Measurements from ENCODE around the gene RPS21. TPM values are rescaled to one million over a fixed set of nuclear protein-coding genes. Genes with fewer than 3 reads are reported as not detected.

RPS21 gene
- total RNA-seq, 1 donor from 2014 or later, result 2,912 TPM

DNA sequence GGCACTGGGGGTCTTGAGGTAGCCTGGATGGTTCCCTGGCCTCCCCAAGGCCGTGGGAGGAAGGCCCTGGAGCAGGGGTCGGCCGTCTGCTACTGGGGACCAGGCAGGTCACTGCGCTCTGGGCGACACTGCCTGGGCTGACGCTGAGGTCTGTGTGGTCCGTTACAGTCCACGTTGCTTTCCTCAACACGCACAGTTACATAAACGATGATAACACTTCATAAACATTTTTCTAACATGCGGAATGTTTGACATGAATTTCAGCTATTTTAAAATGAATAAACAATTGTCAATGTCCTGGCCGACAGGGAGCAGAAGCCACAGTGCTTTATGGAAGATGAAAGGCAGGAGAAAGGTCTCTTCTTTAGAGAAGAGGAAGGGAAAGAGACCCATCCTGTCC lies 50.6 kb downstream of the RPS21 start:
- TF ChIP-seq, protein P1, sequence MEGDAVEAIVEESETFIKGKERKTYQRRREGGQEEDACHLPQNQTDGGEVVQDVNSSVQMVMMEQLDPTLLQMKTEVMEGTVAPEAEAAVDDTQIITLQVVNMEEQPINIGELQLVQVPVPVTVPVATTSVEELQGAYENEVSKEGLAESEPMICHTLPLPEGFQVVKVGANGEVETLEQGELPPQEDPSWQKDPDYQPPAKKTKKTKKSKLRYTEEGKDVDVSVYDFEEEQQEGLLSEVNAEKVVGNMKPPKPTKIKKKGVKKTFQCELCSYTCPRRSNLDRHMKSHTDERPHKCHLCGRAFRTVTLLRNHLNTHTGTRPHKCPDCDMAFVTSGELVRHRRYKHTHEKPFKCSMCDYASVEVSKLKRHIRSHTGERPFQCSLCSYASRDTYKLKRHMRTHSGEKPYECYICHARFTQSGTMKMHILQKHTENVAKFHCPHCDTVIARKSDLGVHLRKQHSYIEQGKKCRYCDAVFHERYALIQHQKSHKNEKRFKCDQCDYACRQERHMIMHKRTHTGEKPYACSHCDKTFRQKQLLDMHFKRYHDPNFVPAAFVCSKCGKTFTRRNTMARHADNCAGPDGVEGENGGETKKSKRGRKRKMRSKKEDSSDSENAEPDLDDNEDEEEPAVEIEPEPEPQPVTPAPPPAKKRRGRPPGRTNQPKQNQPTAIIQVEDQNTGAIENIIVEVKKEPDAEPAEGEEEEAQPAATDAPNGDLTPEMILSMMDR (IDR thresholded peaks at IDR 0.05), result no peak
- Mint-ChIP-seq H3K9me3 (no peaks in the 10 kb centered on the region), H3K27ac (no peak overlapping the region), H3K36me3 (ENCODE audit: low read depth) (no peaks in the 10 kb centered on the region), H3K27me3 (peaks cover 29% of the 10 kb centered on the region), H3K4me1 (no peaks in the 10 kb centered on the region), H3K4me3 (no peak overlapping the region)
- ChIA-PET POLR2A (no interaction called here), CTCF (no interaction called here)
- no peak for ATAC-seq (ENCODE audit: low read depth)
- DNase-seq, result no peak
- intact Hi-C loops (cut with micrococcal nuclease), result no loop called here

DNA sequence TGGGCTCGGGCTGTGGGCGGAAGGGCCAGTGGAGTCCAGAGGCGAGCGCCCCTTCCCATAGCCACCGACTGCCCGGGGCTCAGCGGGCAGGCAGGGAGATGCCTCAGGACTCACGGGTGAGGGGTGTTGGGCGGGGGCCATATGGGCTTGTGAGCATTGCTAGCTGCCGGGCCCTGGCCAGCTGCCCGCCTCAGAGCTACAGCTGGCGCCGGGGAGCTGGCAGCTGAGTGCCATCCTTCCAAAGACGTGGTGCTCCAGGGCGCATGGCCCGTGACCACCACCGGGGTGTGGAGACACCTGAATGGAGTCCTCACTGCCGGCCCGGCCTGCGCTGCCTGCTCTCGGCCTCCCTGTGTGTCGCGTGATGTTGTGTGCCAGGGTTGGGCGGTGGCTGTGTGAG lies 51.0 kb downstream of the RPS21 start:
- intact Hi-C loops (cut with micrococcal nuclease), result no loop called here
- DNase-seq, result no peak
- H3K4me3 Mint-ChIP-seq, result no peak overlapping the region
- no peaks in the 10 kb centered on the region for H3K9me3 Mint-ChIP-seq
- H3K4me1 Mint-ChIP-seq, result no peaks in the 10 kb centered on the region
- peaks cover 31% of the 10 kb centered on the region for H3K27me3 Mint-ChIP-seq
- ChIA-PET POLR2A (no interaction called here), CTCF (no interaction called here)
- H3K36me3 Mint-ChIP-seq (ENCODE audit: low read depth), result no peaks in the 10 kb centered on the region
- no peak overlapping the region for H3K27ac Mint-ChIP-seq
- TF ChIP-seq, protein P1 (IDR thresholded peaks at IDR 0.05), result no peak
- no peak for ATAC-seq (ENCODE audit: low read depth)

Other genes starting within 250 kb of the RPS21 start
- 241 and 260 TPM in 2 replicates for gene PSMA7, start 243.7 kb upstream of the RPS21 start, total RNA-seq
- 9.0 and 9.1 TPM in 2 replicates for gene SS18L1, start 243.3 kb upstream of the RPS21 start, total RNA-seq
- gene MTG2, start 204.1 kb upstream of the RPS21 start, total RNA-seq, result 40.8 and 46.8 TPM in 2 replicates
- not detected in 2 replicates for gene HRH3, start 166.8 kb upstream of the RPS21 start, total RNA-seq
- 40.3 and 43.0 TPM in 2 replicates for gene OSBPL2, start 148.6 kb upstream of the RPS21 start, total RNA-seq
- 97.9 and 98.0 TPM in 2 replicates for gene ADRM1, start 84.1 kb upstream of the RPS21 start, total RNA-seq
- gene LAMA5, start 19.8 kb upstream of the RPS21 start, total RNA-seq, result 19.8 and 24.8 TPM in 2 replicates
- gene CABLES2, start 20.2 kb downstream of the RPS21 start, total RNA-seq, result 6.6 and 7.0 TPM in 2 replicates
- gene RBBP8NL, start 40.4 kb downstream of the RPS21 start, total RNA-seq, result not detected in 2 replicates
- gene GATA5, start 88.9 kb downstream of the RPS21 start, total RNA-seq, result not detected in 2 replicates